NCI-H1105 treated with DMSO at 0.1 percent for 48 hours (cell line): ENCODE measurements around the gene MRPL1.

Experiments
- DNase-seq: peaks from one replicate; lab custom pipeline; 2025; lab: John Stamatoyannopoulos, UW

MRPL1 gene

DNA sequence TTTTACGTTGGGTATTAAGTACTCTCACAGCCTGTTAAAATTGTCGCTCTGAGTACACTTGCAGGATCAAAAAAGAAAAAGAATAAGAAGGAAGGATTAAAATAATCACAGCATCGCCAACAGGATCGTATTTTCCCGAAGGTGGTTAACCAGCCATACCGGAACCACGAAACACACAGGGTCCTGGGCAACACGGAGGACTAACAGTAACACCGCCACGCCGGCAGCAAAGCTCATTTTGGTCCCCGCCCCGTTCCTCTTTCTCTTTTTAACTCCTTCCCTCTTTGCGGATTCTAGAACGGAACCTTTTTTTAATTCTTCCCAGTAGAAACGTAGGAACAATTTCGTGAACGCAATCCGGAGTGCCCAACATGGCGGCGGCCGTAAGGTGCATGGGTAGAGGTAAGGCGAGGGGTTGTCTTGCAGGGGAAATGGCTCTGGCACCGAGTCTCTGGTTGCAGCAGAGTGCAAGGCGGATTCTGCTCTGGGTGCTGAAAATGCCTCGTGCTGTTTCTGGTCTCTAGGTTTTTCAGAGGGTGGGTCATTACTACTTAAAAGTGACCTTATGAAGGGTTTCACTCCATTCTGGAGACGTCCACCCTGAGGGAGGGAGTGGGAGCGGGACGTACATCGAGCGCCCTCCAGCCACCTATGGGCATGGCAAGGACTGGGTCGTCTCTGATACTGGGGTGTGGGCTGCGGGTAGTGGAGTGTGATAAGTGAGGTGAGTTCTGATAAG is at the start of gene MRPL1:
TSS of gene MRPL1 (plus strand) at position 353 of the 739 bp plus-strand sequence. CDS start at position 372, 19 bp downstream.
- DNase-seq = peak; percentile 89

DNA sequence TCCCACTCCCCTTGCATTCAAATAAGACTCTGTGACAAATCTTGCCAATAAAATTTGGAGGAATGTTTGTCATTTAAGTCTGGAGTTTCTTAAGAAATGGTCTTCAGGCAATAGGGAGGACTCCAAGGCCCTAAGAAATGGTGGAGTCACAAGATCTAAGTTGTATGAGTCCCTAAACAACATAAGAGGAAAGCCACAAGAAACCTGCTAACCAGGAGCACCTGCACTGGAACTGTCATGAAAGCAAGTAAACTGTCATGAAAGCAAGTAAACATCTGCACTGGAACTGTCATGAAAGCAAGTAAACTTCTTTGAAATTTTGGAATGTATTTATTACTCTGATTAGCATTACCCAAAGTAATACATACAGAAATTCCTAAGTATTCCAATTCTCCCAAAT is 47.0 kb upstream of the MRPL1 start:
- no peak for DNase-seq

DNA sequence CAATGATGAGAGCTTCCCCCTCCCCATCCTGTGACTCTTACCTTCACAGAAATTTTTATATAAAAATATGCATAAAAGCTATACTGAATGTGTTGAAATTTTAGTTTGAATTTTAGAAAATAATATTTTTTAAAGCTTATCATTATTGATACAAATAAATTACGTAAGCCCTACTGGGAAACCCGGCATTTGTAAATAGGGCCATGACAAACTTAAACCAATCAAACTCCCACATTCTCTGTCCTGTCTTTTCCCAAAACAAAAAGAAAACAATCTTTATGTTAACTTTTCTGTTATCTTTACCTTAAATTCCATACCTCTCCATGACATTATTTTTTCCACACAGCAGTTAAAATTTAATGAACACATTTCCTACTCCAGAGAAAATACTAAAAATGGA is 46.1 kb upstream of the MRPL1 start:
- no peak for DNase-seq

- peak; percentile 19 for DNase-seq
Observed at GRCh38 chr4:77817304-77818072, 45.1 kb upstream of the MRPL1 start.

DNA sequence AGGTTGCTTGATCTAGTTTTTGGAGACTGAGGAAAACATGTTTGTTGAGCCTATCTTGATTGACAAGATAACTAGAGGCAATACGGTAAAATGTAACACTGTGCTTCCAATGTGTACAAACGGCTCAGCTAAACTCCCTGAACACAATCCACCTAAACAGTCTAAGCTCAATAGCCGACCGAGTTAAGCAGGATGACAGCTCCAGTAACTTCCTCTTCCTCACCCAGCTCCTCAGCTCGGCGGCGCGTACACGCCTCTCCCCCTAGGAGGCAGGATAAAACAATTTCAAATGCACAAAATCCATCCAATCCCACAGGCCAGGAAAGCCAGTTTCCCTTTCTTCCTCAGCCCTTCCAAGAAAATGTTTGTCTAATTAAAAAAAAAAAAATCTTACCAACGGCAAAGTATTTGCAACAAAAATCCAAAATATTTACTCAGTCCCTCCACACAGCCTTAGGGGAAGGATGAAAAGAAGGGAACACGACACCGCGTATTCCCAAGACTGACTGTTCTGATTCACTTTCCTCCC is 44.5 kb upstream of the MRPL1 start:
- DNase-seq = peak; percentile 65

DNA sequence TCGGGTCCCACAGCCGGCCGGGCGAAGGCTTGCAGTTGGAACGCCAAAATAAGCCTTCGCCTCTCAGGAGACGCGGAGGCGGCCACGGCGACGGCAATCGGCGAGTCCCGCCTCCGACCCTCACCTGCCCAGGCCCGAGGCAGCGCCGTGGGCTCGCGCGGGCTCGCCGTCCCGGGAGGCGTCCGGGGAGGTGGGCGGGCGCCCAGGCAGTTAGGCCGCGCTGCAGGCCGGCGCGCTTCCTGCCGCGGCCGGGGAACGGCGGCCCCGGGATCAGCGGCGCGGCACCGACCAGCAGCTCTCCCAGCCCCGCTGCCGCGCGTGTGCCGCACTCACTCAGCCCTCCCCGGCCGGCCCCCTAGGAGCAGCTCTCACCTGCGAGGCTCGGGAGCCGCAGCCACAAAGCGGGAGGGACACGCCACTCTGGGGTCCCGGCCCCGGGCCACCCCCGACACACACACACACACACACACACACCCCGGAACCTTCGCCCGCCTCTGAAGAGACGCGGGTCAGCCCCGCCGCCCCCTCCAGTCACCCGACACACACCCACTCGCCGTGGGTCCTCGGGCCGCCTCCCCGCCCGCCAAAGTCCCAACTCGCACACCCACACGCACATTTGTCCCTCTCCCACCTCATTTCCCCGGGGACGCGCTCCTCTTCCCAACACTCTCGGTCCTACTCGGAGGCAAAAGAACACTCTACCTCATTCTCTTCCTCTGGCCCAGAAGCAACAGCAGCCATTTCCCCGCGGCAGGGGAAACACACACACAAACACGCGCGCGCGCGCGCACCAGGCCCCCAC is 43.8 kb upstream of the MRPL1 start, which contains the start of gene CNOT6L:
TSS of gene CNOT6L (minus strand) at position 767 of the 802 bp plus-strand sequence. CDS start at position 707, 60 bp downstream.
- peak; percentile 65 for DNase-seq

DNA sequence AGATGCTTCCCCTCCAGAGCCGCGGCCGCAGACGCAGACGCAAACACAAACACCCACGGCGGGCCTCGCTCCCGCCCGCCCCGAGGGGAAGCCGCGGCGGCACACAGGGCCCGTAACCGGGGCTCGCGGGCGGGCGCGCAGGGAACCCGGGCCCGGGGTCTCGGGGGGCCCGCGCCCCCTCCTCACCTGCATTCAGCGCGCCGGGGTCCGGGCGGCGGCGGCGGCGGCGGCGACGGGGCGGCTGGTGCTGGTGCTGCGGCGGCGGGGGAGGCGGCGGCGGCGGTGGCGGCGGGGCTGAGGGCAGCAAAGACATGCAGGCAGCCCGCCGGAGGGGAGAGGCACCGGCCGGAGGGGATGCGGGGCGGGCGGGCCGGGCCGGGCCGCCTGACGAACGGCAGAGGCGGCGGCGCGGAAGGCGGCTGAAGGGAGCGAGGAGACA is 43.2 kb upstream of the MRPL1 start:
- no peak for DNase-seq

- peak; percentile 78 for DNase-seq
Observed at GRCh38 chr4:77819843-77820648, 42.6 kb upstream of the MRPL1 start.

DNA sequence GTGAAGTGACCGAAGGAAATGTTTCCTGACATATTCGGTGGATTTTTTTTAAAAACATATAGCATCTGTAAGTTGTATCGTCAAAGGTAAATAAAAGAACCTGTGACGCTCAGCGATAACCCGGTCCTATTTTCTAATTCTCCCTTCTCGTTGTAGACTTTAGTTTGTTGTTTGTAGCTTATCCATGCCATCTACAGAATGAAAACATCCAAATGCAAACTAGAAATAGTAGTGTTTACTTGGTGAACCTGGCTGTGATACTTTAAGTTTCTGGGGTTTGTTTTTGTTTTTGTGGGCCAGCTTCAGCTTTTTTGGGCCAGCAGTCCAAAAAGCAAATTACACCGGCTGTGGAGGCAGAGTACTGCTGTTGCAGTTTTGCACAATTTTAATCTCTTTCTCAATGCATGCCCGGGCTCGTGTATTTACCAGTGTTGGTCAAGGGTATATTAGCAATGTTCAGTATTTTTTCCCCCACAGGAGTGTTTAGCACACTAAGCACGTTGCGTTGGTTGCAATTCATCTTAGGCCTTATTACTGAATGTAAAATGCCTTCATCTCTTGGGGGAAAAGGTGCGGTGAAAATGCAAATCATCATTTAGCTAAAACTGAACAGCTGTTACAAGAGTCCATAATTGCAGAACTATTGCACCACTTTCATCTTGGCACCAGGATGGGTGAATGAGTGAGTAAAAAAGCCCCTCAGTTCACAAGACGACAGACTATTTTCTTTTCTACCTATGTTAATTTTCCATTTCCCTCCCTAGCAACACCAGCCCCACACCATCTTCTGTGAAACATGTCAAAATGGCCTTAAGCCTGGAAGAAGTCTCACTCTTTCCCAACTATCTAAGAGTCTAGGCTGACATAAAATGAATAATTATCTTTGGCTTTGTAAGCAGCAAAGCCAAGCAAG is 41.7 kb upstream of the MRPL1 start:
- peak; percentile 29 for DNase-seq

- DNase-seq = no peak
Observed at GRCh38 chr4:77821775-77822174, 40.9 kb upstream of the MRPL1 start.

GRCh38 chr4:77826275-77826674 is 36.4 kb upstream of the MRPL1 start:
- DNase-seq = no peak

- no peak for DNase-seq
Observed at GRCh38 chr4:77827343-77827742, 35.3 kb upstream of the MRPL1 start.

DNA sequence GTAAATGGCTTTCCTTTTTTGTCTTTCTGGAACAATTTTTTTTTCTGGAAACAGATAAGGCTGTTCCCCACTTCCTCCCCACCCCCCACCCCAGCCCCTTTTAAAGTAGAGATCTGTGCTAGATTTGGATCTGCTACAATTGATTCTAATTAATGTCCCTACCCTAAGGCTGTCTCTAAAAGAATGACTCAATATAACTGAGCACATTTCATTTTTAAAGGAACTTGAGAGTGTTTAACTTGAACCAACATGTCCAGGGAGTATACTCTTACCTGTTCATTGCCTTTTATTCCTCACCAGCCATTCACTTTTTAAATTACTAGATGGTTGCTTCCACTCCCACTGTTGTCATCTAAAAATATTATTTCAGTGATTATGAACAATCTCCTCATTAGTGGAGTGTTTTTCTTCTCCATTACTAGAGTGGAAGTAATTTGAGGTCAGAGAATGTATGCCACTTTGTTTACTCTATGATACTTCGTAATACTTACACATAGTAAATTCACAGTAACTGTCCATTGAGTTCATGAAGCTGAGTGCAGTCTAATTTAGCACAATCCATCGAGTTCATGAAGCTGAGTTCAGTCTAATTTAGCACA is 29.4 kb upstream of the MRPL1 start:
- DNase-seq = peak; percentile 48

DNA sequence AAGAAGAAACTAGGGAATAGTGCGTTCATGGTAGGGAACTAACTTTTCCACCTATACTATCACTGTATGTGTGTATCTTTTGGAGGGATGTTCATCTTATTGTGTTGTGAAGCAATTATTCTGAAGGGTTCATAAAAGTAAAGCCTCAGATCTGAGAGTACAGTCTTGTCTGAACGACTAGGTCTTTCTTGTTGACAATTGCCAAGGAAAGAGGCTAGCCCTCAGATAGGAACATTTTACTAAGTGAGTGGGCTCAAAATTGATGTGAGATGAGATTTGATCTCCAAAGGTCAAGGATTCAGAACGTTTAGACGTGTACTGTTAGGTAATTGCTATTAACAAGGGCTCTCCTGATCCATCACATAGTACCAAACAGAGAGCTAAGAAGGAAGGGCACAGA is 28.2 kb upstream of the MRPL1 start:
- DNase-seq = no peak

GRCh38 chr4:77843628-77844027 is 19.0 kb upstream of the MRPL1 start:
- DNase-seq = no peak

DNA sequence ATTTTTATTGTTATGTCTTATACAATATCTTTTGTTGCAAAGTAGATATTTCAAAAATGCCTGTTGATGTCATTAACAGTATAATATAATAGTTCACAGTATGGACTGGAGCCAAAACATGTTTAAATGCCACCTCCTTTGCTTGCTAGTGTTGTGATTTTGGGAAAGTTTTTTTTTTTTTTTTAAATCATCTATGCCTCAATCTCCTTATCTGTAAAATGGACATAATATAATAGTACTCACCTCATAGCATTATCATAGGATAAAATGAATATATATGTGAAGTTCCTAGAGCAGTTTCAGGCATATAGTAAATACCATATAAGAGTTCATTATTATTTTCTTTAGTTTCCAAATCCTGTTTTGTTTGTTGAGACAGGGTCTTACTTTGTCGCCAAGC is 18.3 kb upstream of the MRPL1 start:
- DNase-seq = no peak

DNA sequence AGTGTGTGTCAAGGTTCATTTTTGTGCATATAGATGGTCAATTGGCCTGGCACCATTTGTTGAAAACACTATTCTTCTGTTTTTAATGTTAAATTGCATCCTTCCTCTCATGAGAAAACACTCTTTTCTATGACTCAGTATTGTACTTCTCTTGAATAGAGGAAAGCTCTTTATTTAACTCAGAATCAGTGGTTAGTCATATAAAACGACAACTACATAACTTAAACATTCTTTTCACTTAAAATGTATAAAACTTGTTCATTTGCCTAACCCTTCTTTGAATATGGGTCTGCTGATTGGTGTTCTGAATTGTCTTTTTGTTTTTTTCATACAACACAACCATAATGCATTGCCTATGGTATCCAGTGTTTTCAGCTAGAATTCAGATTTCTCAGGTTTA is 17.2 kb upstream of the MRPL1 start:
- DNase-seq = no peak

DNA sequence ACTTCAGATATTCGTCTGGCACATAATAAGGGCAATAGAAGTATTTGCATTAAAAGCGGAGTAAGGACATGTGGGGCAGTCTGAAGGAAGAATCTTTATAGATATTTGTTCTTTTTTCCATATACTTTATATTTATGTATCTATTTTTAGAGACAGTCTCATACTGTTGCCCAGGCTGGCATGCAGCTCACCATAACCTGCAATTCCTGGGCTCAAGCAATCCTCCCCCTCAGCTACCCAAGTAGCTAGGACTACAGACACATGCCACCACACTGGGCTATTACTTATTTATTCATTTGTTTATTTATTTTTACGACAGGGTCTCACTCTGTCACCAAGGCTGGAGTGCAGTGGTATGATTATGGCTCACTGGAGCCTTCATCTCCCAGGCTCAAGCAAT is 16.7 kb upstream of the MRPL1 start:
- no peak for DNase-seq

DNA sequence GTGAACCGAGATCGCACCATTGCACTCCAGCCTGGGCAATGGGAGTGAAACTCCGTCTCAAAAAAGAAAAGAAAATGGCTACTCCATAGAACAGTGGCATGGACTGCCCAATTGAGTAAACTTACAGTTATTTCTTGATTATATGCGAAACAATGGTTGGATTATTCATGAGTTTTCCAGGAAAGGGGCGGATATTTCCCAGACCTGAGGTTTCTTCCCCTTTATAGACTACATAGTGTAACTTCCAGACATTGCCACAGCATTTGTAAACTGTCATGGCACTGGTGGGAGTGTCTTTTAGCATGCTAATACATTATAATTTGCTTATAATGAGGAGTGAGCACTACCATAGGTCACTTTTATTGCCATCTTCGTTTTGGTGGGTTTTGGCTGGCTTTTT is 14.1 kb upstream of the MRPL1 start:
- DNase-seq = no peak
